ENCODE measurements around the gene FAM13A.

The FAM13A gene

GRCh38 chr4:88759039-88759894, 297.7 kb downstream of the FAM13A start:
- H3K9ac ChIP-seq (ENCODE audit: low read depth, low read length), result no peak overlapping the region
- H3K4me3 ChIP-seq (ENCODE audit: low read length), result no peak overlapping the region
- no peaks in the 10 kb centered on the region for H3K27me3 ChIP-seq (ENCODE audit: control insufficient read depth, insufficient read depth, low read length)
- H3K36me3 ChIP-seq (ENCODE audit: insufficient read depth, low read length), result no peaks in the 10 kb centered on the region
- no peaks in the 10 kb centered on the region for H3K9me3 ChIP-seq (replicated peaks; ENCODE audit: low read length)
- H3K4me2 ChIP-seq (ENCODE audit: low read length), result no peak overlapping the region
- peaks cover 15% of the 10 kb centered on the region for H3K4me1 ChIP-seq (ENCODE audit: control insufficient read depth, insufficient read depth, low read length)

GRCh38 chr4:88758264-88758663, 298.7 kb downstream of the FAM13A start:
- Histone ChIP-seq H3K4me1 (ENCODE audit: control insufficient read depth, insufficient read depth, low read length) (peaks cover 15% of the 10 kb centered on the region), H3K9ac (ENCODE audit: low read depth, low read length) (no peak overlapping the region), H3K4me3 (ENCODE audit: low read length) (no peak overlapping the region), H3K9me3 (replicated peaks; ENCODE audit: low read length) (no peaks in the 10 kb centered on the region), H3K4me2 (ENCODE audit: low read length) (no peak overlapping the region), H3K27me3 (ENCODE audit: control insufficient read depth, insufficient read depth, low read length) (no peaks in the 10 kb centered on the region), H3K36me3 (ENCODE audit: insufficient read depth, low read length) (no peaks in the 10 kb centered on the region)

- Histone ChIP-seq H3K27me3 (ENCODE audit: control insufficient read depth, insufficient read depth, low read length) (no peaks in the 10 kb centered on the region), H3K9ac (ENCODE audit: low read depth, low read length) (no peak overlapping the region), H3K4me1 (ENCODE audit: control insufficient read depth, insufficient read depth, low read length) (peaks cover 17% of the 10 kb centered on the region), H3K4me2 (ENCODE audit: low read length) (no peak overlapping the region), H3K4me3 (ENCODE audit: low read length) (no peak overlapping the region), H3K9me3 (replicated peaks; ENCODE audit: low read length) (no peaks in the 10 kb centered on the region), H3K36me3 (ENCODE audit: insufficient read depth, low read length) (no peaks in the 10 kb centered on the region)
These were observed 299.2 kb downstream of the FAM13A start for GRCh38 chr4:88757776-88758175.

- no peaks in the 10 kb centered on the region for H3K9me3 ChIP-seq (replicated peaks; ENCODE audit: low read length)
- peaks cover 24% of the 10 kb centered on the region for H3K4me1 ChIP-seq (ENCODE audit: control insufficient read depth, insufficient read depth, low read length)
- H3K9ac ChIP-seq (ENCODE audit: low read depth, low read length), result peak overlapping the region; percentile 14
- no peaks in the 10 kb centered on the region for H3K36me3 ChIP-seq (ENCODE audit: insufficient read depth, low read length)
- no peak overlapping the region for H3K4me3 ChIP-seq (ENCODE audit: low read length)
- no peaks in the 10 kb centered on the region for H3K27me3 ChIP-seq (ENCODE audit: control insufficient read depth, insufficient read depth, low read length)
- H3K4me2 ChIP-seq (ENCODE audit: low read length), result no peak overlapping the region
These were observed 299.9 kb downstream of the FAM13A start for GRCh38 chr4:88757067-88757466.

GRCh38 chr4:88756149-88756548, 300.8 kb downstream of the FAM13A start:
- peaks cover 33% of the 10 kb centered on the region for H3K4me1 ChIP-seq (ENCODE audit: control insufficient read depth, insufficient read depth, low read length)
- no peaks in the 10 kb centered on the region for H3K27me3 ChIP-seq (ENCODE audit: control insufficient read depth, insufficient read depth, low read length)
- no peaks in the 10 kb centered on the region for H3K9me3 ChIP-seq (replicated peaks; ENCODE audit: low read length)
- H3K4me3 ChIP-seq (ENCODE audit: low read length), result no peak overlapping the region
- no peak overlapping the region for H3K4me2 ChIP-seq (ENCODE audit: low read length)
- H3K36me3 ChIP-seq (ENCODE audit: insufficient read depth, low read length), result no peaks in the 10 kb centered on the region
- no peak overlapping the region for H3K9ac ChIP-seq (ENCODE audit: low read depth, low read length)

- H3K36me3 ChIP-seq (ENCODE audit: insufficient read depth, low read length), result no peaks in the 10 kb centered on the region
- no peak overlapping the region for H3K9ac ChIP-seq (ENCODE audit: low read depth, low read length)
- no peak overlapping the region for H3K4me3 ChIP-seq (ENCODE audit: low read length)
- H3K4me2 ChIP-seq (ENCODE audit: low read length), result no peak overlapping the region
- H3K27me3 ChIP-seq (ENCODE audit: control insufficient read depth, insufficient read depth, low read length), result no peaks in the 10 kb centered on the region
- H3K4me1 ChIP-seq (ENCODE audit: control insufficient read depth, insufficient read depth, low read length), result peaks cover 34% of the 10 kb centered on the region
- H3K9me3 ChIP-seq (replicated peaks; ENCODE audit: low read length), result no peaks in the 10 kb centered on the region
These were observed 301.5 kb downstream of the FAM13A start for GRCh38 chr4:88755454-88755853.

- Histone ChIP-seq H3K4me3 (ENCODE audit: low read length) (no peak overlapping the region), H3K9me3 (replicated peaks; ENCODE audit: low read length) (no peaks in the 10 kb centered on the region), H3K27me3 (ENCODE audit: control insufficient read depth, insufficient read depth, low read length) (no peaks in the 10 kb centered on the region), H3K36me3 (ENCODE audit: insufficient read depth, low read length) (peaks cover 5% of the 10 kb centered on the region), H3K9ac (ENCODE audit: low read depth, low read length) (no peak overlapping the region), H3K4me1 (ENCODE audit: control insufficient read depth, insufficient read depth, low read length) (peaks cover 34% of the 10 kb centered on the region), H3K4me2 (ENCODE audit: low read length) (no peak overlapping the region)
These were observed 302.2 kb downstream of the FAM13A start for GRCh38 chr4:88754796-88755195.

GRCh38 chr4:88753658-88754571, 303.1 kb downstream of the FAM13A start:
- Histone ChIP-seq H3K27me3 (ENCODE audit: control insufficient read depth, insufficient read depth, low read length) (no peaks in the 10 kb centered on the region), H3K9me3 (replicated peaks; ENCODE audit: low read length) (no peaks in the 10 kb centered on the region), H3K9ac (ENCODE audit: low read depth, low read length) (no peak overlapping the region), H3K36me3 (ENCODE audit: insufficient read depth, low read length) (peaks cover 12% of the 10 kb centered on the region), H3K4me1 (ENCODE audit: control insufficient read depth, insufficient read depth, low read length) (peaks cover 26% of the 10 kb centered on the region), H3K4me3 (ENCODE audit: low read length) (no peak overlapping the region), H3K4me2 (ENCODE audit: low read length) (no peak overlapping the region)

GRCh38 chr4:88752754-88753153, 304.2 kb downstream of the FAM13A start:
- H3K4me3 ChIP-seq (ENCODE audit: low read length), result no peak overlapping the region
- H3K36me3 ChIP-seq (ENCODE audit: insufficient read depth, low read length), result peaks cover 19% of the 10 kb centered on the region
- H3K9me3 ChIP-seq (replicated peaks; ENCODE audit: low read length), result no peaks in the 10 kb centered on the region
- no peak overlapping the region for H3K9ac ChIP-seq (ENCODE audit: low read depth, low read length)
- no peaks in the 10 kb centered on the region for H3K27me3 ChIP-seq (ENCODE audit: control insufficient read depth, insufficient read depth, low read length)
- no peak overlapping the region for H3K4me2 ChIP-seq (ENCODE audit: low read length)
- H3K4me1 ChIP-seq (ENCODE audit: control insufficient read depth, insufficient read depth, low read length), result peaks cover 25% of the 10 kb centered on the region

- no peaks in the 10 kb centered on the region for H3K27me3 ChIP-seq (ENCODE audit: control insufficient read depth, insufficient read depth, low read length)
- H3K36me3 ChIP-seq (ENCODE audit: insufficient read depth, low read length), result peaks cover 25% of the 10 kb centered on the region
- peaks cover 20% of the 10 kb centered on the region for H3K4me1 ChIP-seq (ENCODE audit: control insufficient read depth, insufficient read depth, low read length)
- H3K9ac ChIP-seq (ENCODE audit: low read depth, low read length), result no peak overlapping the region
- H3K9me3 ChIP-seq (replicated peaks; ENCODE audit: low read length), result no peaks in the 10 kb centered on the region
- H3K4me3 ChIP-seq (ENCODE audit: low read length), result no peak overlapping the region
- no peak overlapping the region for H3K4me2 ChIP-seq (ENCODE audit: low read length)
These were observed 304.9 kb downstream of the FAM13A start for GRCh38 chr4:88752076-88752463.

- H3K4me1 ChIP-seq (ENCODE audit: control insufficient read depth, insufficient read depth, low read length), result peaks cover 19% of the 10 kb centered on the region
- peaks cover 26% of the 10 kb centered on the region for H3K36me3 ChIP-seq (ENCODE audit: insufficient read depth, low read length)
- no peaks in the 10 kb centered on the region for H3K9me3 ChIP-seq (replicated peaks; ENCODE audit: low read length)
- H3K9ac ChIP-seq (ENCODE audit: low read depth, low read length), result no peak overlapping the region
- H3K27me3 ChIP-seq (ENCODE audit: control insufficient read depth, insufficient read depth, low read length), result no peaks in the 10 kb centered on the region
- H3K4me3 ChIP-seq (ENCODE audit: low read length), result no peak overlapping the region
- no peak overlapping the region for H3K4me2 ChIP-seq (ENCODE audit: low read length)
These were observed 305.5 kb downstream of the FAM13A start for GRCh38 chr4:88751258-88752075.
